Measurements from ENCODE around the gene CAPN1.

GRCh38 chr11:65135633-65136145 lies 46.0 kb upstream of the CAPN1 start:
- TF ChIP-seq FOSL2 (IDR thresholded peaks at IDR 0.05) = no peak
- no peak for TF ChIP-seq FOSL2 (CRISPR knock-in tag; IDR thresholded peaks at IDR 0.05)
- no peak for TF ChIP-seq SMC3 (IDR thresholded peaks at IDR 0.05)
- TF ChIP-seq POLR2A (IDR thresholded peaks at IDR 0.05; ENCODE audit: low read length) = no peak
- TF ChIP-seq CTCF (IDR thresholded peaks at IDR 0.05) = no peak

Data from A549 (cell line).